ENCODE measurements around the gene USP10. TPM values are rescaled to one million over a fixed set of nuclear protein-coding genes. Genes with fewer than 3 reads are reported as not detected.

The USP10 gene, protein sequence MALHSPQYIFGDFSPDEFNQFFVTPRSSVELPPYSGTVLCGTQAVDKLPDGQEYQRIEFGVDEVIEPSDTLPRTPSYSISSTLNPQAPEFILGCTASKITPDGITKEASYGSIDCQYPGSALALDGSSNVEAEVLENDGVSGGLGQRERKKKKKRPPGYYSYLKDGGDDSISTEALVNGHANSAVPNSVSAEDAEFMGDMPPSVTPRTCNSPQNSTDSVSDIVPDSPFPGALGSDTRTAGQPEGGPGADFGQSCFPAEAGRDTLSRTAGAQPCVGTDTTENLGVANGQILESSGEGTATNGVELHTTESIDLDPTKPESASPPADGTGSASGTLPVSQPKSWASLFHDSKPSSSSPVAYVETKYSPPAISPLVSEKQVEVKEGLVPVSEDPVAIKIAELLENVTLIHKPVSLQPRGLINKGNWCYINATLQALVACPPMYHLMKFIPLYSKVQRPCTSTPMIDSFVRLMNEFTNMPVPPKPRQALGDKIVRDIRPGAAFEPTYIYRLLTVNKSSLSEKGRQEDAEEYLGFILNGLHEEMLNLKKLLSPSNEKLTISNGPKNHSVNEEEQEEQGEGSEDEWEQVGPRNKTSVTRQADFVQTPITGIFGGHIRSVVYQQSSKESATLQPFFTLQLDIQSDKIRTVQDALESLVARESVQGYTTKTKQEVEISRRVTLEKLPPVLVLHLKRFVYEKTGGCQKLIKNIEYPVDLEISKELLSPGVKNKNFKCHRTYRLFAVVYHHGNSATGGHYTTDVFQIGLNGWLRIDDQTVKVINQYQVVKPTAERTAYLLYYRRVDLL
- total RNA-seq (2014; rRNA removed; shearing (Covaris generic)) = 48.5 and 79.5 TPM in 2 replicates

DNA sequence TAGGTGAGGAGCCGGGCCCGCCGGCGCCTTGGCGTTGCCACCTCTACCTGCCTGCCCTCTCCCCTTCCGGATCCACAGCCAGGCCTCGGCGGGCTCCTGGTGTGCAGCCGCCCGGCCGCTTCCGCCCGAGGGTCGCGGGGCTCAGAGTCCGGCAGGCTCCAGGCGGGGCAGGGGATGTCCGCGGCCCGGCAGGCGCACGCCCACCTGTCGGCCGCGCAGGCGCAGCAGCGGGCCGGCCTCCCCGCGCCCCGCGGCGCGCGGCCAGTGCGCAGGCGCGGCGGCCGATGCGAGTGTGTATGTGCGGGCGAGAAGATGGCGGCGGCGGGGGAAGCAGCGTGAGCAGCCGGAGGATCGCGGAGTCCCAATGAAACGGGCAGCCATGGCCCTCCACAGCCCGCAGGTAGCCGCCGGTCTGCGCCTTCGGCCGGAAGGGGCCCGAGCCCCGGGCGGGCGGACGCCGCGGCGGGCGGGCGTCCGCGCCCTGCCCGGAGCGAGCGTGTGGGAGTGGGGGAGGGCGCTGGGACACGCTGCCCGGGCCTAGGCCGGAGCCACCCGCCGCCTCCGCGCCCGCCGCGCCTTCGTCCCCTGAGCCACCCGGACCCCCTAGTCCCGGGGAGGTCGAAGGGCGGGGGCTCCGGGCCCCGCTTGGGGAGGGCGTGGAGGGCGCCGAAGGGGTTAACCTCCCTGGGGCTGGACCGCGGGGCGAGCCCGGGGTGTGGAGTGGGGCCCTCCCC, at the start of gene USP10:
USP10 (plus strand) TSS at position 289 of the 734 bp plus-strand sequence; CDS start at position 380, 91 bp downstream.
- peak; percentile 66 for DNase-seq (ENCODE audit: low spot score)

DNA sequence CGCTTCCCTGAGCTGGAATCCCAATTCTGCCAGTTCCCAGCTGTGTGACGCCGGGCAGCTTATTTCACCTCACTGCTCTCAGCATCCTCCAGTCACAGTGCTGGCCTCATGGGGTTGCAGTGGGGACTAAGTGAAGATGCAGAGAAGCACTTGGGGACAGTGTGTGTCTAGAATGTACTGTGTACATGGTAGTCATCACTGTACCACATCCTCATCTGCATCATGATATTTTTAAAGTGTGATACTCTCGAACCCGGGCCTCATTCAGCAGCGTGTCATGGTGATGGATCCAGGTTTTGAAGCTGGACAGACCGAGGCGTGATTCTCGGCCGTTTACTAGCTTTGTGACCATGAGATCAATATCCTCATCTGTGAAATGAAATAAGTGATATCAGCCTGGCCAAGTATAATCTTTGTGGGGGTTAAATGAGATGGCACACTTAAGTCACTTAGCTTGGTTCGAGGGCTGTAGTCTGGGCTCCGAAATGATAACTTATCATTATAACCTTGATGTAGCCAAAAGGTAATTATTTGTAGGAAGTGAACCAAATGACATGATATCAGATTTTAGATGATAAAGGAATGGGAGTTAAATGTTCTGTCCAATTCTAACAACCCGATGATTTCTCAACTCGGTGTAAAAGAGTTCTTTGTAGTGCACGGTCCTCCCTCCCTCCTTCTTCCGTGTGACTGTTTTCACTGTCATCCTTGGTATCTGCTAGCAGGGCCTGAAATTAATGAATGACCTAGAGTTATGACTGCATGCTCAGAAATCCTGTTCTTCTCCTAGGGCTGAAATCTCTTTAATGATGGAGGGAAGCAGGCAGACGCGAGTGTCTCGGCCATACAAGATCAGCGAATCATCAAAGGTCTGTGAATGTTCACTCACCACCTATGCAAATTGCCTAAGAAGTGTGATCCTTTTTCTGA, 49.5 kb upstream of the USP10 start:
- DNase-seq (ENCODE audit: low spot score) = no peak

DNA sequence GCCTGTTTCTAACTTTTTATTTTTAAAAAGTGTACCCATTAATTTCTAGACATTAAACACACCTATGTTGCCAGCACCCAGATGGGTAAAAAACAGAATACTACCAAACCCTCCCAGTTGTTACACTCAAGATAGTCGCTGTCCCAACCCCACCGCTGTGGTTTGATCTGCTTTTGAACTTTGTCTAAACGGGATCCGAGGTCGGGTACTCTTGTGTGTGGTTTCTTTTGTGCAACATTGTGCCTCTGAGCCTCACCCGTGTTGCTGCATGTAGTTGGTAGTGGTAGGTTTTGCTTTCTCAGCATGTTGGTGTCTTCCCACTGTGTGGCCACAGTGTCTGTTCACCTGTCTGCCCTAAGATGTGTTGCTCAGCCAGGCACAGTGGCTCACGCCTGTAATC, 47.2 kb upstream of the USP10 start:
- no peak for DNase-seq (ENCODE audit: low spot score)

DNA sequence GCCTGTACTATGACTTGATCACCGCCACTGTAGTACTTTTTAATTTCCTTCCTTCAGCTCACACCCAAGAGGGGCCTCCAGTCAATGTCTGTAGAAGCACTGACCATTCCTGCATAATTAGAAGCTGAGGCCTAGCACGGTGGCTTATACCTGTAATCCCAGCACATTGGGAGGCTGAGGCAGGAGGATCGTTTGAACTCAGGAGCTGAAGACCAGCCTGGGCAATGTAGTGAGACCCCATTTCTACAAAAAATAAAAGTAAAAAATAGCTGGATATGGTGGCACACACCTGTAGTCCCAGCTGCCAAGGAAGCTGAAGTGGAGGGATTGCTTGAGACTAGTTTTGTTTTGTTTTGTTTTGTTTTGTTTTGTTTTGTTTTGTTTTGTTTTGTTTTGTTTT, 45.6 kb upstream of the USP10 start:
- no peak for DNase-seq (ENCODE audit: low spot score)

DNA sequence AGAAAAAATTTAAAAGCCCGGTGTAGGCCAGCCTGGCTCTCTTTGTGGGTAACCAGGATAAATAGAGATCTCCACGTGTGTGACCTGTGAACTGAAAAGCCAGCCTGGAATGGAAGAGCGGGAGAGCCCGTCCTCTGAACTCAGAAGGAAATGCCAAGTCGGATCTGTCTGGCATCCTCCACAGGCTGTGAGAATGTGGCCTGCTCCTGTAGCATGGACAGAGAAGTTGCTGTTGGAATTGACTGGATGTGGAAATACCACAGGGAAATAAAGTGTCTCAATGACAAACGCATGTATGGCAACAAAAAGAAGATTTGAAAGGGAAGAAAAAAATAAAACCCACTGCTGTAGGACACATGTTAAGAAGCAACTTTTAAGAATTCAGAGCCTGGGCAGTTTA, 44.8 kb upstream of the USP10 start:
- no peak for DNase-seq (ENCODE audit: low spot score)

DNA sequence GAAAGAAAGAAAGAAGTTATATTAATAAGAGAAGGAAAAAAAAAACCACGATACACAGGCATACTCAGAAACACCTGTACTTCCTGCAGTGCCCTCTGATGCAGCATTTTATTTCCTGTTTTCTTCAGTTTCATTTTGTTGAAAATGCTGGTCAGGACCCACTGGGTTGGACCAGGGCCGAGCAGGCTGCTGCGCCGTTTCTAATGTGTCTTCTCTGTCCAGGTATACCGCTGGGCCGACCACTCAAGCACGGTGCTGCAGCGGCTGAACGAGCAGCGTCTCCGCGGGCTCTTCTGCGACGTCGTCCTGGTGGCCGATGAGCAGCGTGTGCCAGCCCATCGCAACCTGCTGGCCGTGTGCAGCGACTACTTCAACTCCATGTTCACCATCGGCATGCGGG, 43.2 kb upstream of the USP10 start:
- no peak for DNase-seq (ENCODE audit: low spot score)

DNA sequence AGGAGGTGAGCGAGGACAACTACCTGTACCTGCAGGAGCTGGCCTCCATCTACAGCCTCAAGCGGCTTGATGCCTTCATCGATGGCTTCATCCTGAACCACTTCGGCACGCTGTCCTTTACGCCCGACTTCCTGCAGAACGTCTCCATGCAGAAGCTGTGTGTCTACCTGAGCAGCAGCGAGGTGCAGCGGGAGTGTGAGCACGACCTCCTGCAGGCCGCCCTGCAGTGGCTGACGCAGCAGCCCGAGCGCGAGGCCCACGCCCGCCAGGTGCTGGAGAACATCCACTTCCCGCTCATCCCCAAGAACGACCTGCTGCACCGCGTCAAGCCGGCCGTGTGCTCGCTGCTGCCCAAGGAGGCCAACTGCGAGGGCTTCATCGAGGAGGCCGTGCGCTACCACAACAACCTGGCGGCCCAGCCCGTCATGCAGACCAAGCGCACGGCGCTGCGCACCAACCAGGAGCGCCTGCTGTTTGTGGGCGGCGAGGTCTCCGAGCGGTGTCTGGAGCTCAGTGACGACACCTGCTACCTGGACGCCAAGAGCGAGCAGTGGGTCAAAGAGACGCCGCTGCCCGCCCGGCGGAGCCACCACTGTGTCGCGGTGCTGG, 42.5 kb upstream of the USP10 start:
- no peak for DNase-seq (ENCODE audit: low spot score)

DNA sequence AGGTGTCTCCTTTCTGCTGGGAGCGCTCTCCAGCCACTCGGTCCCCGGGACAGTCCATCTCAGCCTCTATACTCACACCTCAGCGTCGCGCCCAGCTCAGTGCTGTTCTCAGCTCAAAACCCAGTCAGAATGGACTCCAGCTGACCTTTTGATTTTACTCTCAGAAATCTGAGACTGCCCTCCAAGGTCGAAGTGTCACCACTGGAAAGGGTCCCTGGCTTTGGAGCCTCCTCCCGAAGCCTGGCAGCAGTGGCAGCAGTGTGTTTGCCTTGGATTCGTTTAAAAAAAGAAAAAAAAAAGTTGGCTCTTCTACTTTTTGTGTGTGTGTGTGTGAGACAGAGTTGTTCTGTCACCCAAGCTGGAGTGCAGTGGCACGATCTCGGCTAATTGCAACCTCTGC, 41.1 kb upstream of the USP10 start:
- DNase-seq (ENCODE audit: low spot score) = no peak

DNA sequence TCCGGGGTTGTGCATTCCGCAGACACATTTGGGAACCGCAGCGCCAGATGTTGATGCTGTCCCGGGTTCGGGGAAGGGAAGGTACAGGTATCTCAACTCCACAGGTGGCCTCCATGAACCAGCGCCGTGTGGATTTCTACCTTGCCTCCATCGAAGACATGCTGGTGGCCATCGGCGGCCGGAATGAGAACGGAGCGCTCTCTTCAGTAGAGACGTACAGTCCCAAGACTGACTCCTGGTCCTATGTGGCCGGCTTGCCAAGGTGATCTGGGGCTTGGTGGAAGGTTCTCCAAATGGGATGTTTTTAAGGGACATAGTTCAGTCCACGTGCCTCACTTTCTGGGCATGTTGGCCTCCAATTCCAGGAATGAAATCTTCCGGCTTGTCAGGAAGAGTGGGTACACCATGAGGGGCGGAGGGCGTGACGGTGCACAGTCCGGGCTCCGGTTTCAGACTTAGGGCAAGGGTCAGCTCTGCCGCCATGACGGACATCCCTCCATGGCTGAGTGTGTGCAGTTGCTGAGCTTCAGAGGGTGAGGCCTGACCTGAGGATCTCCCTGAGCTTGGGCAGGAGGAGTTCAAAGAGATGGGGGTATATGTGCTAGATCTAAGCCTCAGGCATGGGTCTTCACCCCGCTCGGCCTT, 40.0 kb upstream of the USP10 start:
- DNase-seq (ENCODE audit: low spot score) = no peak

DNA sequence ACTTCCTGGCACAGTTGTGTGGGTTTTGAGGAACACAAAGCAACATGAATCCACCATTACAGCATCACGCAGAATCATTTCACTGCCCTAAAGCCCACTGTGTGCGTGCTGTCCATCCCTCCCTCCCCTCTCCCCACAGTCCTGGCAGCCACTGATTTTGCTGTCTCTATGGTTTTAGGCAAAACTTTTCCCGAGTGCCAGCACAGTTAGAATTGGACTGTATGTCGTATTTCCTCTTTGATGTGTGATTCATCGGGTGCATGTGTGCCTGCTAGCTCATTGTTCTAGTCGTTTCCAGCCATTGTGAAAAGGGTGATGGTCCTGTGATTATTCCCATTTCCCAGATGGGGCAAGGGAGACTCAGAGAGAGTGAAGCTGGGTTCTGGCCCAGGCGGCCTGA, 38.8 kb upstream of the USP10 start:
- DNase-seq (ENCODE audit: low spot score) = no peak

DNA sequence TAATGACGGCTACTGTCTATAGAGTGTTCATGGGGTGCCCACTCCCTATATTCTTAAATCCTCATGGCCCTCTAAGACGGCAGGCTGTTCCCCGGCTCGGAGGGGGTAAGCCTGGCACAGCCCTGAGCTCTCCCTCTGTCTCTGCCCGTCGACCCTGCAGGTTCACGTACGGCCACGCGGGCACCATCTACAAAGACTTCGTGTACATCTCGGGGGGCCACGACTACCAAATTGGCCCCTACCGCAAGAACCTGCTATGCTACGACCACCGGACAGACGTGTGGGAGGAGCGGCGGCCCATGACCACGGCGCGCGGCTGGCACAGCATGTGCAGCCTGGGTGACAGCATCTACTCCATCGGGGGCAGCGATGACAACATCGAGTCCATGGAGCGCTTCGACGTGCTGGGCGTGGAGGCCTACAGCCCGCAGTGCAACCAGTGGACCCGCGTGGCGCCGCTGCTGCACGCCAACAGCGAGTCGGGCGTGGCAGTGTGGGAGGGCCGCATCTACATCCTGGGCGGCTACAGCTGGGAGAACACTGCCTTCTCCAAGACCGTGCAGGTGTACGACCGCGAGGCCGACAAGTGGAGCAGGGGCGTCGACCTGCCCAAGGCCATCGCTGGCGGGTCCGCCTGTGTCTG, 38.3 kb upstream of the USP10 start:
- no peak for DNase-seq (ENCODE audit: low spot score)

DNA sequence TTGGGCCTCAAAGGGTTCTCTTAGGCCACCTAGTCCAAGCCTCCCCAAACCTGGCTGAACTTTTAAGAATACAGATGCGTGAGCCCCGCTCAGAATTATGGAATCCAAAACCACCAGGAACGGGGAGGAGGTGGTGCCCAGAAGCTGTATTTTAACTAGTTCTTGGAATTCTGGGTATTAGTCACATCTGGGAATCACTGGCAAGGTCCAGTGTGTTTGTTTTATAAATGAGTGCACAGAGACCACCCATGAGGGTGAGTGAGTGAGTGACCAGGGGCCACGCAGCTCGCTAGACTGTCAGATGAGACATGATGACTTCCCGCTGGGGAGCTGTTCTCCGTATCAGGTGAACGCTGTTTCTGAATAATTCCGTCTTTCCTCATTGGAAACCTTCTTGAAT, 37.3 kb upstream of the USP10 start:
- no peak for DNase-seq (ENCODE audit: low spot score)

DNA sequence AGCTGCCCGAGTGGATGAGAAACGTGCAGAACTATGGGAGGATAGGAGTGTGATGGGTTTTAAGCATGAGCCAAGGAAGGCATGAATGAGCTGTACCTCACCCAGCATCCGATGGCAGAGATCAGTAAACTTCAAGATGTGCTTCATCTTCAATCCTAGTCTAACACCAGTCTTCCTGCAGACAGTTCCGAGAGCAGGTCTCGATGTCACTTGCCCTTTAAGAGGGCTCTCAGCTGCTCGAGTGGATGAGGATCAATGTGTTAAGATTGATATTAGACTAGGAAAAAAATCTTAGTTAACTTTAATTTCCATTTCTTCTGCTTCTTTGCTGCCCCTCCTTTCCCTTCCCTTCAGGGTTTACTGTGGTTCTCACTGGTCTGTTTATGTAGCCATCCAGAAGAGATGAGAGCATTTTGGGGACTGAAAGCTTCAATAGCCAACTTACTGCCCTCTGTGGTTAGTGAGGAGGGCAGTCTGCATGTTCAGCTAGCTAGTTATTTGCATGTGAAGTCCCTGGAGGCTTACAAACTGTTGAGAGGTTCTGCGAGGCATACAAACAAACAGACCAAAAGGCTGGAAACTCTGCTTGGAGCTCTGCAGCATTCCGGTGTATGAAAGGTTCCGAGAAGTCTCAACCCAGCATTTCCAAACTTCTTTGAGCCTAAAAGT, 36.2 kb upstream of the USP10 start:
- no peak for DNase-seq (ENCODE audit: low spot score)

DNA sequence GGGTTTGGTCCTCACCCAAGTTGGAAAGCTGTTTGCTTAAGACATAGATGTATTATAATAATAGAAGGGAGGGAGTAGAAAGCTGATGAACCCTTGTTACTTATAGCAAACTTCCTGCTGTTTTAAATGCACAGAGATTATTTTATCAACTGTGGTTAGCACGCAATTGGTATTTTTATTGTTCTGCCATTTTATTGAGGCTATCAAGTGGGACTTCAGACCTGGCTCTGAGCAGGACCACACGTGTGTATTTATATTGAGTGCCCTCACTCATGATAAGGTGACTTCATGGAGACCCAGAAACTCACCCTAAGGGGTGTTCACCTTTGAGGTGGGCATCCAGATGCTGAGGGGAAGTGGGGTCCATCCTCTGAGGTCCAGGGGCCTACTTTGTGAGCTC, 34.4 kb upstream of the USP10 start:
- no peak for DNase-seq (ENCODE audit: low spot score)

DNA sequence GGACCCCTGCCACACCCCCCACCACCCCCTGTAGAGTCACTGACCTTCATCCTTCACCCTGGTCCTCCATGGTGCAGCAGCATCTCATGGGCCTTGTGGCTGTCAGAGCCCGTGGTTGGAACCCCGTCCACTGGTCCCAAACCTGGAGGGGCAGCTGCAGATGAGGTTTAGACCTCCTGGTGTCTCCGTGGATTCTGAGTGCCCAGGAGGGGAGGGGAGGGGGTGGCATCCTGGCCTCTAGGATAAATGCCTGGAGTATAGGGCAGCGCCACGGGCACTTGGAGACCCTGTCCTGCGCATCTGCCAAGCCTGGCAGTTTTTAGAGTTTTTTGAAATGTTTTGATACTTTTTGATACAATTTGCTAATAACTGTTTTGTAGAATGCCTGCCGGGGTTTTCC, 34.0 kb upstream of the USP10 start:
- no peak for DNase-seq (ENCODE audit: low spot score)

DNA sequence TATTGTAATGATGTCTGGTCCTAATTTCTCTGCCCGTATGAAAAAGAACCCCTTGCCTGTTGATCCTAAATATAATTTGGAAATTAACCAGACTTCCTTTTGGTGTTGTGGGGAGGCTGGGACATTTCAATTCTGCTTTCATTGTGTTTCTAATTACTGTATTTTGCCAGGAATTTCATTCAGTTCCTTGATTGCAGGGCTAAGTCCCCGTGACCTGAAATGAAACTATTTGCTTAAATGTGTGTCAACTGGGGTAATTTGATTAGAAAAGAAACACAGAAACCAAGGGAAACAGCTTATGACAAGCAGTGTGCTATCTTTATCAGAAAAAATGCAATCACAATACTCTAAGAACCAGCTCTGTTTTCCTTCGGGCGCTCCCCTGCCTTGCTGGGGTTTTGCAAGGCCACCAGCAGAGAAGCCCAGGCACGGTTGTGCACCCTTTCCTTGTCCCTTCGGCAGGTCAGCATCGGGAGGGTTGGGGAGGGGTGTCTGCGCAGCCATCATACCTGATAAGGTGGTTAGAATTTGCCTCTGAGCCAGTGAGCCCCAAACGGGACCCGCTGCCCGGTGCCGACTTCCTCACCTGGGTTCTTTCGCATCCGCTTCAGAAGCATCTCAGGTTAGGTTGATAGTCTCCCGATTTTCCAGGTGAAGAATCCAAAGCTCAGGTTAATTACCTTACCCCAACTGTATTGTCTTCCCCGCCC, 32.0 kb upstream of the USP10 start:
- no peak for DNase-seq (ENCODE audit: low spot score)

DNA sequence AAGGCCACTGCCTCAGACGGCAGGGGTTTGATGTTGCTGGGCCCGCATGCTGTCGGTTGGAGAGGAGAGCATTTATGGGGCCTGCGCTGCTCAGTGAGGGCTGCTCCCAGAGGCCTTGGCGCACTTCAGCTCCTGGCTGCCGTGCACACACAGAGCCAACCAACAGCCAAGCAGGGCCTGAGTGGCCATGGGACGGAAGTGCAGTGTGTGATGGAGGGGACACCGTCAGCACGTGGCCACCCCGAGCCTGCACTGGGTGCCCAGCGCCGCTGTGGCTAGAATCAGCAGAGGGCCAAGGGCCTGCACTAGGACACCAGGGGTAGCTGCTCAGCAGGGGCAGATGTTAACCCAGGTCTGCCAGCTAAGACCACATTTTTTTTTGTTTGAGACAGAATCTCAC, 29.7 kb upstream of the USP10 start:
- DNase-seq (ENCODE audit: low spot score) = no peak

Data from H4 (cell line).